ENCODE measurements around the gene BLTP2. TPM values are rescaled to one million over a fixed set of nuclear protein-coding genes. Genes with fewer than 3 reads are reported as not detected.

The BLTP2 gene
- 145 and 212 TPM in 2 replicates for total RNA-seq

DNA sequence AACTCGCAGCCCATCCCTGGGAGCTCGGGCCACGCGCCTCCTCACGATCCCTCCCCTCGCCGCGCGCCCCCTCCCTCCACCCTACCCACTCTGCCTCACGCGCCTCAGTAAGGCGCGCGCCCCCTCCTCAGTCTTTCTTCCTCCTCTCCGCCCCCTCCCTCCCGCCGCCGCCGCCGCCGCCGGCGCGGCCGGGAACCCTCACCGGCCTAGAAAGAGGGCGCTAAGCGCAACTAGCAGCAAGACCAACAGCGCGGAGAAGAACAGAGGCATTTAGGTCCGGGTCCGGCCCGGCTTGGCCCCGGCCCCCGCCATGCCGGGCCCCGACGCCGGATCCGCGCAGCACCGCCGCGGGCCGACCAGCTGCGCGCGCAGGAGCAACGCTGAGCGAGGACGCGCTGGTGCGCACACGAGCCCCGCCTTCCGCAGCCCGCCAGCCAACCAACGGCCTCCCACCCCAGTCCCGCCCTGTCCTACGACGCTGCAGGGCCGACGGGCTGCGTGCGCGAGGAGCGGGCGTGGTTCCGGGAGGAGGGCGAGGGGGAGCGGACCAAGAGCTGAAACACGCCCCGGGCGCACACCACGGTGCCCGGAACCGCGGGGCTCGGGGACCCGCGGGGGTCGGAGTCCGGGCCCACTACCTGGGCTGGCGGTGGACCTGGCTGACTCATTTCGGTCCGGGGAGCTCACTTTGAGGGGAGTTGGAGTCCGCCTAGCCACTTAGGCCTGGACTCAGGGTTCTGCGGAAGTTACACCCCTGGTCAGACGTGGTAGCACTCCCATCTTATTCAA, at the start of gene BLTP2:
BLTP2 (minus strand) TSS at position 372 of the 789 bp plus-strand sequence; CDS start at position 270, 102 bp downstream.

DNA sequence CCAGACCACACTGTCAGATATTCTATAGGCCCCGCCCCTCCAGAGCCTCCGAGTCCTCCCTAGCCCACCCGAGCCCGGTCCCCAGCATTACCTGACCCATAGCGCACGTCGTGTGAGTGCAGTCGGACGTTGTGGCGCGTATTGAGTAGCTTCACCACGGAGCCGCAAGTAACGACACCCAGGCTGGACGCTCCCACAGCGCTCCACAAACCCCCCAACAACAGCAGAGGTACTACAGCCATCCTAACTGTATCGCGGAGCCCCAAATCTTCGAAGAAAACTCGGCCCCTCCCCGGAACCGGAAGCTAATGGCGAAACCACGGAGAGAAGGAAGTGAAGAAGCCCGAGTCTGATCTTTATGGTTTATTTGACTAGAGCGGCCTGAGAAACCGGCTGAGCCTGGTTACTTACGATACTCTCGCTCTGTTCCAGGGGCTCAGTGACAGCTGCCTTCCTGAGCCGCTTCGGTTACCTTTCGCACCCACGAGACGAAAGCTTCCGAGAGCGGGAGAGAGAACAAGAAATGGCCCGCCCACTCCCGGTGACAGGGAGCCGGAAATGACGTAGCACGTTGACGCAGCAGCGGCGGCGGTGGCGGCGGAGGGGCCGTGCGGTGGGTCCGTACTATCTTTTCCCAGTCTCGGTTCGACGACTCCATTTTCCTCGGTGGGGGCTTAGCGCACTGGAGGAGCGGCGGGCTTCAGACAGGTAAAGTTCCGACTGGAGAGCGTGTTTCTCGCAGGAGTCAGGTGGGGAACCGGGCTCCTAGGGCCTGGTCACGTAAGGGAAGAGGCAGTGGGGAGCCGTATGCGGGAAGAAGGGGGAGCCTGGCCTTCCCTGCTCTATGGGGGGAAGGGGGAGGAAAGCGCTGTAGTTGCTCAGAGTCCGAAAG, 16.9 kb upstream of the BLTP2 start, which contains the start of the genes SDF2 and SUPT6H:
SDF2 (minus strand) TSS at position 272 of the 892 bp plus-strand sequence; CDS start at position 242, 30 bp downstream.
SUPT6H (plus strand) TSS at position 571 of the 892 bp plus-strand sequence. CDS start 11,197 bp downstream, outside the sequence.

DNA sequence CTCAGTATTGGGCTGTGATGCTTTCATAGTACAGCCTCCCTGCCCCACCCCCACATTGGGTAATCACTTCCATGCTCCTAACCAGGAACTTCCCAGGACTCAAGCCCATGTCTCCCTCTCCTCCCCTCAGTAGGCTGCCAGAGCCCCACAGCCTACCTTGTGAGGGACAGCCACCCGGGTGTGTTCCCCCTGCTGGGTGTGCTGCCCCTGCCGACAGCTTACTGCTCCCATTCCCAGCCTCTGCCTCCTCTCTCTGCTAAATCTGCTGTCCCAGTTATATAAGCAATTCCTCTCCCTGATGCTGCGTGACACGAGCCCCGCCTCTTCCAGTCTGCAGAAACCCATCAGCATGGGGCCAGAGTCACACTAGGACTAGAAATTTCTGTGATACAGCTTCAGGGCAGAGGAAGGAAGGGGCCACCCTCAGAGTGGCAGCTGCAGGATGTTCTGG, 31.0 kb downstream of the BLTP2 start, which contains the start of gene RSKR:
RSKR (minus strand) TSS at position 255 of the 451 bp plus-strand sequence; CDS start at position 231, 24 bp downstream.

DNA sequence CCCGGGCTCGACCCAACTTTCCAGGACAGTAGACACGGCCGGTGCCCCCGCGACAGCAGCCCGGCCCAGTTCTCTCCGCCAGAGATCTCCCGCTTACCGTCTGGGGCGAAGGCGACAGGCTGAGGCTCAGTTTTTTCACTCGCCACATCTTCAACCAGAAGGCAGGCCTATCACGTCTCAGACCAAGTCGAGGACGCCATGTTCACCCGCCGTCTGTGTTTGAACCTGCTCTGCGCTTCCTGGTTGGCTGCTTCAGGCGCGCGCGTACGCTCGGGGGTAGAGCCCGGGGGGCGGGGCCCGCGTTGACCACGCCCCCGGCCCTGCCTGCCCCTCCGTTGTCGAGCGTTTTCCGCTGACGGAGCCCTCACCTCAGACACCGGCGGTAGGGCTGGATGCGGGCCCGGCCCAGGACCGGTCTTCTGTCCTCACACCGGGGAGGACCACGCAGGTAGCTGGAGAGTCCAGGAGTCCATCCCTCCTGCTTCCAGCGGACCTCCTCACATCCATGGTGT, 46.1 kb downstream of the BLTP2 start, which contains the start of gene SPAG5:
SPAG5 (minus strand) TSS at position 227 of the 512 bp plus-strand sequence; CDS start at position 148, 79 bp downstream.

Other genes with a start within 250 kb of the BLTP2 start
- 3.2 and 3.6 TPM in 2 replicates for gene SLC46A1, start 238.9 kb downstream of the BLTP2 start, total RNA-seq
- not detected in 2 replicates for gene SLC13A2, start 171.5 kb downstream of the BLTP2 start, total RNA-seq
- not detected in 2 replicates for gene FOXN1, start 138.8 kb downstream of the BLTP2 start, total RNA-seq
- gene UNC119, start 92.5 kb downstream of the BLTP2 start, total RNA-seq = 14.4 and 28.1 TPM in 2 replicates
- gene PIGS, start 73.6 kb downstream of the BLTP2 start, total RNA-seq = 31.7 and 72.4 TPM in 2 replicates
- 19.6 and 25.0 TPM in 2 replicates for gene ALDOC, start 68.3 kb downstream of the BLTP2 start, total RNA-seq
- 24.1 and 30.4 TPM in 2 replicates for gene SPAG5, start 46.1 kb downstream of the BLTP2 start, total RNA-seq
- gene RSKR, start 31.0 kb downstream of the BLTP2 start, total RNA-seq = 3.7 and 9.4 TPM in 2 replicates
- gene SDF2, start 16.7 kb upstream of the BLTP2 start, total RNA-seq = 62.8 and 78.0 TPM in 2 replicates
- 29.0 and 82.1 TPM in 2 replicates for gene SUPT6H, start 17.0 kb upstream of the BLTP2 start, total RNA-seq
- gene PROCA1, start 66.7 kb upstream of the BLTP2 start, total RNA-seq = 0.57 and 1.1 TPM in 2 replicates
- 8.9 and 18.1 TPM in 2 replicates for gene RAB34, start 72.7 kb upstream of the BLTP2 start, total RNA-seq
- 621 and 681 TPM in 2 replicates for gene RPL23A, start 74.8 kb upstream of the BLTP2 start, total RNA-seq
- 0.63 and 1.3 TPM in 2 replicates for gene TLCD1, start 81.1 kb upstream of the BLTP2 start, total RNA-seq
- gene NEK8, start 83.6 kb upstream of the BLTP2 start, total RNA-seq = 0.81 and 2.3 TPM in 2 replicates
- gene TRAF4, start 98.9 kb upstream of the BLTP2 start, total RNA-seq = 28.8 and 31.6 TPM in 2 replicates
- 2.9 and 13.6 TPM in 2 replicates for gene FAM222B, start 197.6 kb upstream of the BLTP2 start, total RNA-seq
- gene ERAL1, start 209.9 kb upstream of the BLTP2 start, total RNA-seq = 16.4 and 32.5 TPM in 2 replicates

Data from bladder microvascular endothelial cell (primary cell).